ENCODE results near the gene FHL2.
A peak's percentile ranks its signal among the peaks of the same experiment; 100 is the strongest.
"Not testable (repeated sequence)": the region's sequence is repeated elsewhere in the genome, so short reads cannot be mapped to it uniquely, and the experiment has no call there.

Gene FHL2

GRCh38 chr2:105431367-105432043 is 32.7 kb upstream of the FHL2 start:
- Histone ChIP-seq H3K9me3 (ENCODE audit: insufficient read depth, low read length) (no peaks in the 10 kb centered on the region), H3K4me3 (ENCODE audit: insufficient read length, low read depth) (no peak overlapping the region), H3K27me3 (ENCODE audit: insufficient read depth, insufficient read length) (no peaks in the 10 kb centered on the region), H3K36me3 (ENCODE audit: insufficient read depth, insufficient read length, low read length) (no peaks in the 10 kb centered on the region), H3K4me1 (ENCODE audit: insufficient read depth, insufficient read length) (peaks cover 5% of the 10 kb centered on the region), H3K9ac (ENCODE audit: insufficient read length, low read depth) (no peak overlapping the region)
- DNase-seq (ENCODE audit: low read depth, low spot score): no peak
- TF ChIP-seq ZNF274 (IDR thresholded peaks at IDR 0.05; ENCODE audit: low read depth, low read length): no peak
- no peak for TF ChIP-seq SUZ12 (IDR thresholded peaks at IDR 0.05; ENCODE audit: extremely low read depth, insufficient read depth, insufficient read length)
- TF ChIP-seq YY1 (IDR thresholded peaks at IDR 0.05; ENCODE audit: insufficient read depth, insufficient read length): no peak

GRCh38 chr2:105428387-105429018 is 29.7 kb upstream of the FHL2 start:
- no peak for TF ChIP-seq YY1 (IDR thresholded peaks at IDR 0.05; ENCODE audit: insufficient read depth, insufficient read length)
- TF ChIP-seq ZNF274 (IDR thresholded peaks at IDR 0.05; ENCODE audit: low read depth, low read length): no peak
- no peak for TF ChIP-seq SUZ12 (IDR thresholded peaks at IDR 0.05; ENCODE audit: extremely low read depth, insufficient read depth, insufficient read length)
- no peak for DNase-seq (ENCODE audit: low read depth, low spot score)

GRCh38 chr2:105427485-105427884 is 28.6 kb upstream of the FHL2 start:
- Histone ChIP-seq H3K4me1 (ENCODE audit: insufficient read depth, insufficient read length) (peaks cover 7% of the 10 kb centered on the region), H3K4me3 (ENCODE audit: insufficient read length, low read depth) (no peak overlapping the region), H3K27me3 (ENCODE audit: insufficient read depth, insufficient read length) (no peaks in the 10 kb centered on the region), H3K9me3 (ENCODE audit: insufficient read depth, low read length) (no peaks in the 10 kb centered on the region), H3K9ac (ENCODE audit: insufficient read length, low read depth) (no peak overlapping the region), H3K36me3 (ENCODE audit: insufficient read depth, insufficient read length, low read length) (no peaks in the 10 kb centered on the region)
- DNase-seq (ENCODE audit: low read depth, low spot score): peak; percentile 64
- no peak for TF ChIP-seq ZNF274 (IDR thresholded peaks at IDR 0.05; ENCODE audit: low read depth, low read length)
- TF ChIP-seq SUZ12 (IDR thresholded peaks at IDR 0.05; ENCODE audit: extremely low read depth, insufficient read depth, insufficient read length): no peak
- no peak for TF ChIP-seq YY1 (IDR thresholded peaks at IDR 0.05; ENCODE audit: insufficient read depth, insufficient read length)

More at GRCh38 chr2:105428387-105429018, 29.7 kb upstream of the FHL2 start:
- no peaks in the 10 kb centered on the region for H3K27me3 ChIP-seq (ENCODE audit: insufficient read depth, insufficient read length)
- H3K4me3 ChIP-seq (ENCODE audit: insufficient read length, low read depth): no peak overlapping the region
- H3K9me3 ChIP-seq (ENCODE audit: insufficient read depth, low read length): no peaks in the 10 kb centered on the region
- no peak overlapping the region for H3K9ac ChIP-seq (ENCODE audit: insufficient read length, low read depth)
- peaks cover 7% of the 10 kb centered on the region for H3K4me1 ChIP-seq (ENCODE audit: insufficient read depth, insufficient read length)
- H3K36me3 ChIP-seq (ENCODE audit: insufficient read depth, insufficient read length, low read length): no peaks in the 10 kb centered on the region

GRCh38 chr2:105426626-105427292 is 27.9 kb upstream of the FHL2 start:
- H3K36me3 ChIP-seq (ENCODE audit: insufficient read depth, insufficient read length, low read length): no peaks in the 10 kb centered on the region
- H3K4me1 ChIP-seq (ENCODE audit: insufficient read depth, insufficient read length): peaks cover 7% of the 10 kb centered on the region
- DNase-seq (ENCODE audit: low read depth, low spot score): no peak
- H3K9me3 ChIP-seq (ENCODE audit: insufficient read depth, low read length): no peaks in the 10 kb centered on the region; the same call in 1 of the 2 replicates
- no peak overlapping the region for H3K9ac ChIP-seq (ENCODE audit: insufficient read length, low read depth)
- no peaks in the 10 kb centered on the region for H3K27me3 ChIP-seq (ENCODE audit: insufficient read depth, insufficient read length)
- no peak for TF ChIP-seq ZNF274 (IDR thresholded peaks at IDR 0.05; ENCODE audit: low read depth, low read length)
- no peak for TF ChIP-seq SUZ12 (IDR thresholded peaks at IDR 0.05; ENCODE audit: extremely low read depth, insufficient read depth, insufficient read length)
- TF ChIP-seq YY1 (IDR thresholded peaks at IDR 0.05; ENCODE audit: insufficient read depth, insufficient read length): no peak
- no peak overlapping the region for H3K4me3 ChIP-seq (ENCODE audit: insufficient read length, low read depth)

GRCh38 chr2:105425936-105426625 is 27.2 kb upstream of the FHL2 start:
- Histone ChIP-seq H3K9ac (ENCODE audit: insufficient read length, low read depth) (no peak overlapping the region), H3K9me3 (ENCODE audit: insufficient read depth, low read length) (no peaks in the 10 kb centered on the region; the same call in 1 of the 2 replicates), H3K36me3 (ENCODE audit: insufficient read depth, insufficient read length, low read length) (no peaks in the 10 kb centered on the region), H3K4me3 (ENCODE audit: insufficient read length, low read depth) (no peak overlapping the region), H3K4me1 (ENCODE audit: insufficient read depth, insufficient read length) (peaks cover 7% of the 10 kb centered on the region), H3K27me3 (ENCODE audit: insufficient read depth, insufficient read length) (no peaks in the 10 kb centered on the region)
- no peak for DNase-seq (ENCODE audit: low read depth, low spot score)
- TF ChIP-seq ZNF274 (IDR thresholded peaks at IDR 0.05; ENCODE audit: low read depth, low read length) (no peak), YY1 (IDR thresholded peaks at IDR 0.05; ENCODE audit: insufficient read depth, insufficient read length) (no peak), SUZ12 (IDR thresholded peaks at IDR 0.05; ENCODE audit: extremely low read depth, insufficient read depth, insufficient read length) (no peak)

DNA sequence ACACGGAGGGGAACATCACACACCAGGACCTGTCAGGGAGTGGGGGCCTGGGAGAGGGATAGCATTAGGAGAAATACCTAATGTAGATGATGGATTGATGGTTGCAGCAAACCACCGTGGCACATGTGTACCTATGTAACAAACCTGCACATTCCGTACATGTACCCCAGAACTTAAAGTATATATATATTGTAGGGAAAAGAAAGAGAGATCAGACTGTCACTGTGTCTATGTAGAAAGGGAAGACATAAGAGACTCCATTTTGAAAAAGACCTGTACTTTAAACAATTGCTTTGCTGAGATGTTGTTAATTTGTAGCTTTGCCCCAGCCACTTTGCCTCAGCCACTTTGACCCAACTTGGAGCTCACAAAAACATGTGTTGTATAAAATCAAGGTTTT is 26.0 kb upstream of the FHL2 start:
- not testable (repeated sequence) for DNase-seq (ENCODE audit: low read depth, low spot score); H3K4me1 ChIP-seq (ENCODE audit: insufficient read depth, insufficient read length); H3K9ac ChIP-seq (ENCODE audit: insufficient read length, low read depth); H3K4me3 ChIP-seq (ENCODE audit: insufficient read length, low read depth); H3K36me3 ChIP-seq (ENCODE audit: insufficient read depth, insufficient read length, low read length); H3K27me3 ChIP-seq (ENCODE audit: insufficient read depth, insufficient read length); H3K9me3 ChIP-seq (ENCODE audit: insufficient read depth, low read length)

GRCh38 chr2:105422801-105423200 is 23.9 kb upstream of the FHL2 start:
- no peak overlapping the region for H3K4me3 ChIP-seq (ENCODE audit: insufficient read length, low read depth)
- H3K36me3 ChIP-seq (ENCODE audit: insufficient read depth, insufficient read length, low read length): no peaks in the 10 kb centered on the region
- TF ChIP-seq SUZ12 (IDR thresholded peaks at IDR 0.05; ENCODE audit: extremely low read depth, insufficient read depth, insufficient read length) (no peak), ZNF274 (IDR thresholded peaks at IDR 0.05; ENCODE audit: low read depth, low read length) (no peak), YY1 (IDR thresholded peaks at IDR 0.05; ENCODE audit: insufficient read depth, insufficient read length) (no peak)
- DNase-seq (ENCODE audit: low read depth, low spot score): no peak
- peaks cover 8% of the 10 kb centered on the region; the same call in 1 of the 2 replicates for H3K9me3 ChIP-seq (ENCODE audit: insufficient read depth, low read length)
- H3K9ac ChIP-seq (ENCODE audit: insufficient read length, low read depth): no peak overlapping the region
- H3K4me1 ChIP-seq (ENCODE audit: insufficient read depth, insufficient read length): peaks cover 4% of the 10 kb centered on the region
- H3K27me3 ChIP-seq (ENCODE audit: insufficient read depth, insufficient read length): no peaks in the 10 kb centered on the region

Data from NT2/D1 (cell line).